KOPT-K1 (cell line): ENCODE results near the gene GLI3.

Source experiments
- H3K27ac ChIP-seq: fragments of 200-600 bp; sonication (generic); 2 replicates; pipeline ENCODE4 v1.5.1; 2016; ENCODE audit warnings: antibody characterized with exemption, mild to moderate bottlenecking, low read depth, low read length; ENCODE audit not compliant: poor library complexity, severe bottlenecking
- H3K36me3 ChIP-seq: fragments of 200-600 bp; sonication (generic); 2 replicates; pipeline ENCODE4 v1.5.1; 2017; ENCODE audit warnings: antibody characterized with exemption, mild to moderate bottlenecking, low read length, moderate library complexity; ENCODE audit not compliant: insufficient read depth
- H3K9me3 ChIP-seq: fragments of 200-600 bp; sonication (generic); 2 replicates; pipeline ENCODE4 v1.5.1; 2017; ENCODE audit warnings: antibody characterized with exemption, low read length, mild to moderate bottlenecking; ENCODE audit not compliant: insufficient read depth, poor library complexity, severe bottlenecking

The GLI3 gene

GRCh38 chr7:42185726-42186125, 51.3 kb downstream of the GLI3 start:
- no peaks in the 10 kb centered on the region for H3K36me3 ChIP-seq
- no peak overlapping the region for H3K27ac ChIP-seq
- no peaks in the 10 kb centered on the region for H3K9me3 ChIP-seq

DNA sequence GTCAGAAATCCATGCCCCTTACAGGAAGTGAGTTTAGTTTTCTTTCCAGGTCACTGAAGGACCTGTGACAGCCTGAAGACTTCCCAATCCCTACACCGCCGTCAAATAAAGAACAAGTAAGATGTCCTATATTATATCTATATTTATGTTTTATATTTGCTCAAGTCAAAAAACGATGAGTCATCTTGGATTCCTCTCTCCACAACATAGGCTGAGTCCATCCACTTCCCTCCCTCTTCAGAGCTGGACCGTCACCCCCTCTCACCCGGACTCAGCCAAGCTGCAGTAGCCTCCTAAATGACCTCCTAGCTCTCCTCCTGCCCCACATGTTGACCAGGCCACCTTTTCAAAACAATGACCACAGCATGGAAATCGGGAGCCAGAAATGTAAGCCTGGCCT, 53.5 kb downstream of the GLI3 start:
- no peaks in the 10 kb centered on the region for H3K9me3 ChIP-seq
- H3K27ac ChIP-seq, result no peak overlapping the region
- H3K36me3 ChIP-seq, result no peaks in the 10 kb centered on the region

GRCh38 chr7:42181566-42181965, 55.4 kb downstream of the GLI3 start:
- Histone ChIP-seq H3K9me3 (no peaks in the 10 kb centered on the region), H3K36me3 (no peaks in the 10 kb centered on the region), H3K27ac (no peak overlapping the region)

DNA sequence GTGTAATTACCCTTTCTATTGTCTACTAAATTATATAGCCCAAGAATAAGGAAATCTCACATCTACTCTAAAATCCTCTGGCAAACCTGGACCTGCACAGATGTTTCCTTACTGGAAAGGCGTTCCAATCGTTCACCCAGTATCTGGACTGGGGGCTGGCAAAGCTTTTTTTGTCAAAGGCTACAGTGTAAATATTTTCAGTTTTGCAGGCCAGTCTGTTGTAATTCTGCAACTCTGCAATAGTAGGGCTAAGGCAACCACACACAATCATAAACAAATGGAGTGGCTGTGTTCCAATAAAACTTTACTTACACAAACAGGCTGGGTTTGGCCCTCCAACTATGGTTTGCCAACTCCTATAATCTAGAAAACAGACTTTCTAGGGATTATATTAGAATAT, 56.2 kb downstream of the GLI3 start:
- Histone ChIP-seq H3K9me3 (no peaks in the 10 kb centered on the region), H3K27ac (no peak overlapping the region), H3K36me3 (no peaks in the 10 kb centered on the region)

GRCh38 chr7:42176724-42177101, 60.3 kb downstream of the GLI3 start:
- no peaks in the 10 kb centered on the region for H3K9me3 ChIP-seq
- H3K36me3 ChIP-seq, result no peaks in the 10 kb centered on the region
- no peak overlapping the region for H3K27ac ChIP-seq

GRCh38 chr7:42175834-42176723, 60.9 kb downstream of the GLI3 start:
- Histone ChIP-seq H3K9me3 (no peaks in the 10 kb centered on the region), H3K36me3 (no peaks in the 10 kb centered on the region), H3K27ac (no peak overlapping the region)

- Histone ChIP-seq H3K9me3 (no peaks in the 10 kb centered on the region), H3K27ac (no peak overlapping the region), H3K36me3 (no peaks in the 10 kb centered on the region)
These were observed 62.6 kb downstream of the GLI3 start for GRCh38 chr7:42174391-42174912.

DNA sequence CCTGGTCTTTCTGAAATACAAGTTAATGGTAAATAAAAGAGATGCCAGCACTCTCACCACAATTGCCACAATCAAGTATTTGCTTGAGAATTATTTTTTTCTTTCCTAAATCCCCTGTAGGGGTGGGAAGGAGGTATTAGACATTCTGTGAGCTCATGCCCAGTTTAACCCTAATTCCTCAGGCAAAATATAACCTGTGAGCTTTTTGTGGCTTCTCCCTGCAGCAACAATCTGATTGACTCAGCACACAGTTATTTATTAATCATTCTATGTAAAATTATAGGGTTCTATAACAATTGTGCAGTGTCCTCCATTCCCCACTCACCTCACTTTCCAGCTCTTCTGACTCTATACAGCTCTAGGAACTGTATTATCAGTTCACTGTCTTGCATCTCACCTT, 66.3 kb downstream of the GLI3 start:
- no peaks in the 10 kb centered on the region for H3K36me3 ChIP-seq
- no peak overlapping the region for H3K27ac ChIP-seq

GRCh38 chr7:42168512-42168911, 68.5 kb downstream of the GLI3 start:
- H3K27ac ChIP-seq, result no peak overlapping the region
- H3K9me3 ChIP-seq, result no peaks in the 10 kb centered on the region
- no peaks in the 10 kb centered on the region for H3K36me3 ChIP-seq

More for the DNA sequence above, 66.3 kb downstream of the GLI3 start:
- no peaks in the 10 kb centered on the region for H3K9me3 ChIP-seq

- Histone ChIP-seq H3K27ac (no peak overlapping the region), H3K36me3 (no peaks in the 10 kb centered on the region), H3K9me3 (no peaks in the 10 kb centered on the region)
These were observed 69.3 kb downstream of the GLI3 start for GRCh38 chr7:42167631-42168236.

DNA sequence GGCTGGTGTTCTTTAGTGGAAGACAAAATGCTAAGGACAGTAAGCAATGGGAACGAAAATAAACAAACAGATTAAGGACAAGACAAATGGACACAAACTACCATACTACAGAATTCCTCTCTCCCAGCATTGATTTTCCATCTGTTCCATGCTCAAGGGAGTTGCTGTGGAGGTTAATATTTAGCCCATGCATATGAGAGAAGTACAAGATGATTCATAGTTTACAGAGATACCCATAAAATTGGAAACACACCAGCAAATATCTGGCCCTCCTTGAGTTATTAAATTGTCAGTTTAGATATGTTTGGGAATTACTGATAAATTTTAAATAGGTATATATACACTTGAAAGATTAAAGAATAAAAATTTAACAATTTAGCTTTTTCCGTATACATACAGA, 69.8 kb downstream of the GLI3 start:
- Histone ChIP-seq H3K9me3 (no peaks in the 10 kb centered on the region), H3K27ac (no peak overlapping the region), H3K36me3 (no peaks in the 10 kb centered on the region)

- Histone ChIP-seq H3K9me3 (no peaks in the 10 kb centered on the region), H3K36me3 (no peaks in the 10 kb centered on the region), H3K27ac (no peak overlapping the region)
These were observed 72.1 kb downstream of the GLI3 start for GRCh38 chr7:42164881-42165428.

DNA sequence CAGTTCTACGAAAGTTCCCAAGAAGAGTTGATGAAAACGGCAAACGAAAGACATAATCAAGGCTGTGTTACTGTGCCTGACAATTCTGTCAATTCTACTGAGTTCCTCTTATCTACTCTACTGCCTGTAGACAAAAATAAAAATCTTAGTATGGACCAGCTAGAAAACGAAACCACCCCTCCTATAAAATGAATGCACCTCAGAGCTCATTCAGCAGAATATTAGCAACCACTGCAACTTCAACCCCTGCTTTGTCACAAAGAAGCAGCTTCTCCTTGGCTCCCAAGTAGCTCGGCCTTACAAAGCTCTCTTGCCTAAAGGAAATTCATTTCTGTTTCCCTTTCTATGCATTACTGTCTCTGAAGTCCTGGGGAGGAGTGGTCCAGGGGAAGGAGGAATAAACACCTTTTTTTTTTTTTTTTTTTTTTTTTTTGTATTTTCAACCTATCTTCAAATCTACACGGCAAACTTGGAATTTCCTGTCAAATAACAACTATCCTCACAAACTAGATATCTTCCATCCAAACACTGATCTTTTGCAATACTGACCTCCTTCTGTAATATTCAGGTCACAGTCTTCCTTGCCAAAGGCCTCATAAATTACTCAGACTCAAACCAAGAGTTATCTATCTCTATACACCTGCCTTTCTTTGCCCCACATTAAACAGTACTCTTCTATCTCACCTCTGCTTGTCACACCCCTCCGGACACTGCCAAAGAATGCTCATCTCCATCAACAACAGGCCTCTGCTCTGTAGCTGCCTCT, 74.3 kb downstream of the GLI3 start:
- Histone ChIP-seq H3K27ac (no peak overlapping the region), H3K36me3 (no peaks in the 10 kb centered on the region), H3K9me3 (no peaks in the 10 kb centered on the region)

DNA sequence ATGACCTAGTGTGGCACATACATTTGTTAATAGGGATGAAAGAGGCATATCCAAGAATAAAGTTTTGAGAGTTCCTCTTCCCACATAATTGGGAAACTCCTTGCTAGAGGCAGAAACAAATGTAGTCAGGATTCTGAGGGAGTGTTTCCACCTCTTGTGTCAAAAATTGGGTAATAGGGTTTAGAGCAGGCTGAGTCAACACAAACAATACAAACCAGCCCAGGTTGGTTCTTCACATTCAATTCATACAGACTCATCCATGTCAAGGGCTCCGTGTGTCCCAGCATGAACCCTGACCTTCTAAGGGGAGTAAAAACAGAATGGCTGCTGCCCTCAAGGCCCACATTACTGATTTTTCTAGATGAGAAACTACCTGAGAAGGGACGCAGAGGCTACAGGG, 75.3 kb downstream of the GLI3 start:
- Histone ChIP-seq H3K9me3 (no peaks in the 10 kb centered on the region), H3K27ac (no peak overlapping the region), H3K36me3 (no peaks in the 10 kb centered on the region)

GRCh38 chr7:42161110-42161509, 75.9 kb downstream of the GLI3 start:
- no peak overlapping the region for H3K27ac ChIP-seq
- H3K9me3 ChIP-seq, result no peaks in the 10 kb centered on the region
- no peaks in the 10 kb centered on the region for H3K36me3 ChIP-seq
